CD14-positive monocyte (primary cell): Measurements from ENCODE around the gene WDR74. TPM values are rescaled to one million over a fixed set of nuclear protein-coding genes. Genes with fewer than 3 reads are reported as not detected.
A peak's percentile ranks its signal among the peaks of the same experiment; 100 is the strongest.

Experiments used
- DNase-seq, 3 donors: peaks; one replicate each; pipeline ENCODE4 v3.0.0-alpha.2; 2011 to 2022
- H2AFZ ChIP-seq: 2 replicates; pipeline ENCODE4 v1.6.0; 2012; ENCODE audit warnings: mild to moderate bottlenecking, low read depth, low read length, inconsistent platforms; ENCODE audit not compliant: insufficient read depth, poor library complexity, severe bottlenecking
- H3K27ac ChIP-seq, 2 donors: 1 replicate in 1 of 2; 2 replicates in 1 of 2; pipeline ENCODE4 v1.5.1; 2012 to 2013; ENCODE audit warnings: low read length in 2 of 2, control low read depth in 1 of 2, inconsistent platforms in 1 of 2, low read depth in 1 of 2, mild to moderate bottlenecking in 1 of 2
- H3K27me3 ChIP-seq, 2 donors: one replicate each; pipeline versions ENCODE4 v1.6.0 to v1.6.1; 2011 to 2013; ENCODE audit warnings: low read length in 2 of 2; ENCODE audit not compliant: control insufficient read depth in 2 of 2, insufficient read depth in 2 of 2
- H3K36me3 ChIP-seq, 2 donors: replicated peaks in 1 of 2; 1 replicate in 1 of 2; 2 replicates in 1 of 2; pipeline versions ENCODE4 v1.5.1 to v1.6.1; 2012 to 2013; ENCODE audit warnings: low read length in 2 of 2, control low read depth in 1 of 2, inconsistent platforms in 1 of 2, mild to moderate bottlenecking in 1 of 2; ENCODE audit not compliant: insufficient read depth in 2 of 2, control insufficient read depth in 1 of 2
- H3K4me1 ChIP-seq, 2 donors: 1 replicate in 1 of 2; 2 replicates in 1 of 2; pipeline versions ENCODE4 v1.5.1 to v1.6.1; 2012 to 2013; ENCODE audit warnings: low read length in 2 of 2, control low read depth in 1 of 2, inconsistent platforms in 1 of 2, mild to moderate bottlenecking in 1 of 2, moderate library complexity in 1 of 2; ENCODE audit not compliant: insufficient read depth in 2 of 2, control insufficient read depth in 1 of 2
- H3K4me2 ChIP-seq: replicated peaks from 2 replicates; pipeline ENCODE3; 2012; ENCODE audit warnings: low read length, moderate library complexity, mild to moderate bottlenecking; ENCODE audit not compliant: poor library complexity, severe bottlenecking; ENCODE audit errors: extremely low read depth
- H3K4me3 ChIP-seq, 3 experiments: fragments of 200-600 bp in 1 of 3; sonication (generic) in 1 of 3; replicated peaks in 1 of 3; 1 replicate in 2 of 3; 2 replicates in 1 of 3; pipeline ENCODE4 v1.5.1; 2011 to 2013; ENCODE audit warnings: low read length in 3 of 3, mild to moderate bottlenecking in 3 of 3, control low read depth in 2 of 3, low read depth in 2 of 3, inconsistent platforms in 1 of 3, moderate library complexity in 1 of 3
- H3K79me2 ChIP-seq: 2 replicates; pipeline ENCODE4 v1.6.0; 2012; ENCODE audit warnings: mild to moderate bottlenecking, control low read depth, inconsistent platforms, low read length, moderate library complexity; ENCODE audit not compliant: insufficient read depth
- H3K9ac ChIP-seq: 2 replicates; pipeline ENCODE4 v1.6.0; 2017; ENCODE audit warnings: low read length, mild to moderate bottlenecking; ENCODE audit not compliant: insufficient read depth, poor library complexity, severe bottlenecking
- H3K9me3 ChIP-seq, 2 donors: replicated peaks in 1 of 2; 1 replicate in 1 of 2; 2 replicates in 1 of 2; pipeline versions ENCODE4 v1.5.1 to v1.6.1; 2012 to 2013; ENCODE audit warnings: low read length in 2 of 2, control low read depth in 1 of 2; ENCODE audit not compliant: control insufficient read depth in 1 of 2, insufficient read depth in 1 of 2
- H4K20me1 ChIP-seq: 2 replicates; pipeline ENCODE4 v1.6.0; 2012; ENCODE audit warnings: mild to moderate bottlenecking, low read length, control low read depth, moderate library complexity; ENCODE audit not compliant: insufficient read depth
- H3K27ac Mint-ChIP-seq, 7 donors: one replicate each; pipeline ENCODE4 v1.8.0; 2020; ENCODE audit warnings: mild to moderate bottlenecking in 7 of 7, mixed read lengths in 7 of 7, moderate library complexity in 6 of 7, inconsistent platforms in 2 of 7
- H3K27me3 Mint-ChIP-seq, 3 donors: one replicate each; pipeline ENCODE4 v1.8.0; 2021 to 2022; ENCODE audit warnings: low read depth in 3 of 3, mild to moderate bottlenecking in 3 of 3, mixed read lengths in 3 of 3, moderate library complexity in 3 of 3, inconsistent platforms in 1 of 3
- H3K36me3 Mint-ChIP-seq, 2 donors: one replicate each; pipeline ENCODE4 v1.8.0; 2020; ENCODE audit warnings: mixed read lengths in 2 of 2, inconsistent platforms in 1 of 2, mild to moderate bottlenecking in 1 of 2
- H3K4me1 Mint-ChIP-seq: one replicate; pipeline ENCODE4 v1.8.0; 2020; ENCODE audit warnings: mild to moderate bottlenecking, mixed read lengths
- H3K4me3 Mint-ChIP-seq, 2 donors: one replicate each; pipeline ENCODE4 v1.8.0; 2020; ENCODE audit warnings: mild to moderate bottlenecking in 2 of 2, mixed read lengths in 2 of 2, moderate library complexity in 1 of 2
- H3K9me3 Mint-ChIP-seq, 7 donors: one replicate each; pipeline ENCODE4 v1.8.0; 2020 to 2022; ENCODE audit warnings: mixed read lengths in 7 of 7, mild to moderate bottlenecking in 6 of 7, moderate library complexity in 6 of 7, inconsistent platforms in 2 of 7
- WGBS: methylation state at CpG from one replicate; pipeline ENCODE4 v1.1.5; 2013; ENCODE audit warnings: missing lambda C conversion rate; ENCODE audit not compliant: insufficient coverage; 5-methylcytosine and 5-hydroxymethylcytosine counted together
- intact Hi-C, 2 donors: fragments of 100-400 bp; cut with micrococcal nuclease; formaldehyde crosslinking; loops; one replicate each; pipeline versions ENCODE4 v1.15.0 to v1.15.1; 2023
- polyA plus RNA-seq, 3 donors: library from polyadenylated mRNA; depleted of rRNA in 1 of 3; unstranded in 2 of 3; stranded (reverse) in 1 of 3; fragments of 300-500 nt in 2 of 3; fragments of >200 nt in 1 of 3; fragmentation: Illumina TruSeq in 2 of 3; gene quantifications; 1 replicate in 2 of 3; 2 replicates in 1 of 3; pipeline ENCODE4 v1.2.3, GENCODE V29; 2012 to 2021
- TF ChIP-seq, protein P1 (sequence below): fragments of 200-600 bp; IDR thresholded peaks from one replicate; pipeline ENCODE4 v1.8.0; 2022; ENCODE audit warnings: antibody characterized with exemption, mild to moderate bottlenecking

WDR74 gene
- polyA plus RNA-seq, 3 donors, result 14.2 to 52.5 (median 18.4) TPM

DNA sequence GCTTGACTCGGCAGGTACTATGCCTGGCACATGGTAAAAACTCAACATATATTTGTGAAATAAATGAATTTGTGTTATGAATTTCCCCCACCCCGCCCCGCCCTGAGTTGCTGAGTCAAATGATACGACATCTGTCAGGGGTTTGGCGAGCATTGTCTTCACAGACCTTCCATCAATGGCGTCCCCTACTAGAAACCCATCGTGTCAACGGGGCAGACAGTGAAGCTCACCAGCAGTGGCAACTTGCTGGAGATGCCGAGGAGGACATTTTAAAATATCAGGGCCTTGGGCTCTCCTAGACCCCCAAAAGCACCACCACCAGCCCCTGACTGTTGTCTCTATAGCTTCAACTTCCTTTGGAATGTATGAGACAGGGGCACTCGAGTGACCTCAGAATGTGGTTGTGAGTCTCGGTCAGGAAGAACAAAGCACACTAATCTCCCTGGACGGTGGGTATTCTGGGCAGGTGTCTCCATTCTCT is 33.4 kb downstream of the WDR74 start:
- Histone ChIP-seq H3K27ac (peak overlapping the region; percentile 98), H3K4me3 (peak overlapping the region; percentile 75 to 97 (median 91)), H3K79me2 (peaks cover 48% of the 10 kb centered on the region), H3K9ac (peak overlapping the region; percentile 89), H4K20me1 (peaks cover 39% of the 10 kb centered on the region), H2AFZ (peak overlapping the region; percentile 57), H3K4me1 (peaks cover 44 to 48% of the 10 kb centered on the region in 2 donors), H3K9me3 (no peaks in the 10 kb centered on the region), H3K4me2 (peak overlapping the region; percentile 82), H3K27me3 (no peaks in the 10 kb centered on the region), H3K36me3 (peaks cover 25 to 28% of the 10 kb centered on the region in 2 donors)
- TF ChIP-seq, protein P1, sequence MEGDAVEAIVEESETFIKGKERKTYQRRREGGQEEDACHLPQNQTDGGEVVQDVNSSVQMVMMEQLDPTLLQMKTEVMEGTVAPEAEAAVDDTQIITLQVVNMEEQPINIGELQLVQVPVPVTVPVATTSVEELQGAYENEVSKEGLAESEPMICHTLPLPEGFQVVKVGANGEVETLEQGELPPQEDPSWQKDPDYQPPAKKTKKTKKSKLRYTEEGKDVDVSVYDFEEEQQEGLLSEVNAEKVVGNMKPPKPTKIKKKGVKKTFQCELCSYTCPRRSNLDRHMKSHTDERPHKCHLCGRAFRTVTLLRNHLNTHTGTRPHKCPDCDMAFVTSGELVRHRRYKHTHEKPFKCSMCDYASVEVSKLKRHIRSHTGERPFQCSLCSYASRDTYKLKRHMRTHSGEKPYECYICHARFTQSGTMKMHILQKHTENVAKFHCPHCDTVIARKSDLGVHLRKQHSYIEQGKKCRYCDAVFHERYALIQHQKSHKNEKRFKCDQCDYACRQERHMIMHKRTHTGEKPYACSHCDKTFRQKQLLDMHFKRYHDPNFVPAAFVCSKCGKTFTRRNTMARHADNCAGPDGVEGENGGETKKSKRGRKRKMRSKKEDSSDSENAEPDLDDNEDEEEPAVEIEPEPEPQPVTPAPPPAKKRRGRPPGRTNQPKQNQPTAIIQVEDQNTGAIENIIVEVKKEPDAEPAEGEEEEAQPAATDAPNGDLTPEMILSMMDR, result no peak
- 56% methylated on average over 5 of the region's 12 CpGs for WGBS
- peak overlapping the region; percentile 91 to 99 (median 98) for H3K27ac Mint-ChIP-seq
- peak in 2 of 3 donors; percentile 25 to 79 for DNase-seq
- peaks cover 32 to 37% of the 10 kb centered on the region in 2 donors for H3K36me3 Mint-ChIP-seq
- peak overlapping the region; percentile 90 to 98 for H3K4me3 Mint-ChIP-seq
- peaks cover 38% of the 10 kb centered on the region for H3K4me1 Mint-ChIP-seq
- peaks cover 0 to 3% (median 2%) of the 10 kb centered on the region in 3 donors for H3K27me3 Mint-ChIP-seq
- intact Hi-C loops, result loop anchor here in 1 of 2 donors (2.0 kb wide), 1 partner anchor 27 kb away; the partner anchor contains the start of genes STX5 and TEX54
- no peaks in the 10 kb centered on the region for H3K9me3 Mint-ChIP-seq

DNA sequence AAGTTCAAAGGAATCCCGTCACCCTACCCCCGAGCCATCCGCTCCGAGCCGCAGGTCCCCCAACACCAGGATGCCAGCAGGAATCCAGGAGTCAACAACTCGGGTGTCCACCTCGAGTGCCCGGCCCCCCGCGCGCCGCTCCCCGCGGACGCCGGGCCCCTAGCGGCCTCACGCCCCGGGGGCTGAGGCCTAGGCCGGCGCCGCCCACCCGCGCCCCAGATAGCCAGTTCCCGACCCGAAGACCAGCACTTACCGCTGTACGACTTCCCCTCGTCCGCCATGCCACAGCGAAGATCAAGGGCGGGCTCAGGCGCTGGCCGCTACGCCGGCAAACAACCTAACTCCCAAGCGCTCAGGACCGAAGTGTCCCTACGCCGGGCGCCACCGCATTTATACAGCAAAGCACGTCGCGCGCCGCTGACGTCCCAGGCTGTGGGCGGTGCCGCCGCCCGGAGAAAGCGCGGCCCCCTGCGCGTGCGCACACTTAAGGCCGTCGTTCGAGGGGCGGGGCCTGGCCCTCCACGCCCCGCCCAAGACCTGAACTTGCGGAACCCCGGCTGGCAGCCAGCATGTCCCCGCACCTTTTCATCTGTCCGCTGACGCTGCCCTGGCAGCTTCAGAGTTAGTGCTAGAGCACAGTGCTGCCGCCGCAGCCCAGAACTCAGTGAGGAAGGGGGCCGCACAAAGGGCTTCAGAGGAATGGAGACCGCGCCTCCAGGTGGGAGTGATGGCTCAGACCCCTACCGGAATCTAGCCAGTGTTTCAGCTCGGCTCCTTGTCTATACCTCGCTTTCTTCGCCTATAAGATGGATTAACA is 34.1 kb downstream of the WDR74 start, which contains the start of gene NXF1:
TSS of gene NXF1 (minus strand) at position 365 of the 817 bp plus-strand sequence. CDS start at position 281, 84 bp downstream.
- peak; percentile 96 to 97 (median 96) for DNase-seq
- peak within 1 kb of the TSS; percentile 98 for H3K27ac ChIP-seq
- peaks cover 37 to 45% of the 10 kb centered on the region in 2 donors for H3K36me3 Mint-ChIP-seq
- peaks cover 32 to 35% of the 10 kb centered on the region in 2 donors for H3K36me3 ChIP-seq
- peak within 1 kb of the TSS; percentile 97 to 98 for H3K4me3 Mint-ChIP-seq
- TF ChIP-seq, protein P1, result no peak
- peak within 1 kb of the TSS; percentile 57 for H2AFZ ChIP-seq
- peaks cover 35% of the 10 kb centered on the region for H3K4me1 Mint-ChIP-seq
- peak within 1 kb of the TSS; percentile 89 for H3K9ac ChIP-seq
- H3K4me2 ChIP-seq, result peak within 1 kb of the TSS; percentile 82
- 0% methylated on average over 76 of the region's 77 CpGs for WGBS
- H3K9me3 ChIP-seq, result no peaks in the 10 kb centered on the region
- H3K79me2 ChIP-seq, result peaks cover 55% of the 10 kb centered on the region
- H3K27me3 ChIP-seq, result no peaks in the 10 kb centered on the region
- H3K9me3 Mint-ChIP-seq, result no peaks in the 10 kb centered on the region
- H3K4me1 ChIP-seq, result peaks cover 44 to 48% of the 10 kb centered on the region in 2 donors
- H4K20me1 ChIP-seq, result peaks cover 47% of the 10 kb centered on the region
- H3K27me3 Mint-ChIP-seq, result peaks cover 0 to 3% (median 2%) of the 10 kb centered on the region in 3 donors
- peak within 1 kb of the TSS; percentile 95 to 99 (median 98) for H3K27ac Mint-ChIP-seq
- intact Hi-C loops, result loop anchor here in 1 of 2 donors (2.0 kb wide), 1 partner anchor 28 kb away; the partner anchor contains the start of genes STX5 and TEX54
- peak within 1 kb of the TSS; percentile 75 to 97 (median 91) for H3K4me3 ChIP-seq
